ENCODE data around the gene HMGCS1. TPM values are rescaled to one million over a fixed set of nuclear protein-coding genes. Genes with fewer than 3 reads are reported as not detected.
"Not testable (repeated sequence)": the region's sequence is repeated elsewhere in the genome, so short reads cannot be mapped to it uniquely, and the experiment has no call there.

HMGCS1 gene
- total RNA-seq, 1 experiment from 2014 or later: 52.8 TPM

DNA sequence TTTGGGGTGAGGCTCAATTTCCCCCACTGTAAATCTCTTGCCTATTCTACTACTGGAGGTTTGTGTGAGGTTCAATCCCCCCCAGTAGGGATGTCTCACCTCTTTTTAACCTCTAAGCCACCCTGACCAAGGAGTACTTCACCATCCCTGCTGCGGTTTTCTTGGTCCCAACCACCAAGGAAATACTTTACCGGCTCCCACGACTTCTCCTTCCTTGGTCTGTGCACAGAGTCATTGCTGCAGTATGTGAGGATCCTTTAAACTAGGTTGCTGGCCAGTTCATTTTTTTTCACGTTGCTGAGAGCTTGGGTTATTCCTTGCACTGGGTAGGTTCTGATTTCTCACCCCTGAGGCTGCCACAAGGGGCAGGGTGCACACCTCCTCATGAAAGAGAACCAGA, 22.5 kb upstream of the HMGCS1 start (continued):
- no peak for TF ChIP-seq POLR2AphosphoS5 (IDR thresholded peaks at IDR 0.05; ENCODE audit: low read depth, low read length)

DNA sequence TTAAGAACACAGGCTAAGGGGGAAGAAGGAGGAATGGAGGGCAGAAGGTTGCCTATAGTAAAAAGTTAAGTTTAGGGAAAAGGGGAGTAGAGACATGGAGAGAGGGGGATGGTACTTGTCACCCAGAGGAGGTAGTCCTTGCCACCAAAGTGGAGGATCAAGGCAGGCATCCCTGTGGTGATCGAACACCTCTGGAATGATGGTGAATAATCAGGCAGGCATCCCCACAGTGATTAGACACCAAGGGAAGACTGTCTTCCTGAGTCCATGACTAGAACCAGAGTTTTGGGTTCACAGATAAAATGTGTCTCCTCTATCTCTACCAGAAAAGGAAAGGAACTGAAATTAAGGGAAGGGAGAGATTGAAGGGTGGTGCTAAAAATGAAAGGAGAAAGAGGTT, 19.2 kb upstream of the HMGCS1 start:
- no TSS peak for BruUV-seq (replicated peaks)
- peaks cover 0 to 31% of the 10 kb centered on the region in 2 experiments; a peak in 3 of 4 replicates for H3K4me1 ChIP-seq (ENCODE audit: control insufficient read depth in 1 of 2, insufficient read depth in 2 of 2, low read length in 2 of 2)
- no peaks in the 10 kb centered on the region for H3K9me2 ChIP-seq (ENCODE audit: insufficient read depth)
- H3K27me3 ChIP-seq (ENCODE audit: insufficient read depth, low read length): no peaks in the 10 kb centered on the region
- POLR2A ChIA-PET: no interaction called here
- no peaks in the 10 kb centered on the region for H3K79me2 ChIP-seq (ENCODE audit: insufficient read depth, low read length)
- no peak overlapping the region for H3K4me3 ChIP-seq (replicated peaks in 1 of 2; ENCODE audit: low read depth in 1 of 2, low read length in 2 of 2)
- TF ChIP-seq, protein P1, sequence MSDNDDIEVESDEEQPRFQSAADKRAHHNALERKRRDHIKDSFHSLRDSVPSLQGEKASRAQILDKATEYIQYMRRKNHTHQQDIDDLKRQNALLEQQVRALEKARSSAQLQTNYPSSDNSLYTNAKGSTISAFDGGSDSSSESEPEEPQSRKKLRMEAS (IDR thresholded peaks at IDR 0.05): no peak
- TF ChIP-seq ZNF274 (IDR thresholded peaks at IDR 0.05; ENCODE audit: low read depth, low read length) (no peak), POLR2A (IDR thresholded peaks at IDR 0.05; ENCODE audit: borderline replicate concordance, extremely low read depth, insufficient read depth, insufficient read length) (no peak), ELF1 (IDR thresholded peaks at IDR 0.05; ENCODE audit: borderline replicate concordance, low read depth) (no peak), SP1 (IDR thresholded peaks at IDR 0.05; ENCODE audit: low read depth) (no peak), EZH2phosphoT487 (IDR thresholded peaks at IDR 0.05; ENCODE audit: borderline replicate concordance) (no peak), EGR1 (IDR thresholded peaks at IDR 0.05; ENCODE audit: low read depth) (no peak)
- TF ChIP-seq, protein P2, sequence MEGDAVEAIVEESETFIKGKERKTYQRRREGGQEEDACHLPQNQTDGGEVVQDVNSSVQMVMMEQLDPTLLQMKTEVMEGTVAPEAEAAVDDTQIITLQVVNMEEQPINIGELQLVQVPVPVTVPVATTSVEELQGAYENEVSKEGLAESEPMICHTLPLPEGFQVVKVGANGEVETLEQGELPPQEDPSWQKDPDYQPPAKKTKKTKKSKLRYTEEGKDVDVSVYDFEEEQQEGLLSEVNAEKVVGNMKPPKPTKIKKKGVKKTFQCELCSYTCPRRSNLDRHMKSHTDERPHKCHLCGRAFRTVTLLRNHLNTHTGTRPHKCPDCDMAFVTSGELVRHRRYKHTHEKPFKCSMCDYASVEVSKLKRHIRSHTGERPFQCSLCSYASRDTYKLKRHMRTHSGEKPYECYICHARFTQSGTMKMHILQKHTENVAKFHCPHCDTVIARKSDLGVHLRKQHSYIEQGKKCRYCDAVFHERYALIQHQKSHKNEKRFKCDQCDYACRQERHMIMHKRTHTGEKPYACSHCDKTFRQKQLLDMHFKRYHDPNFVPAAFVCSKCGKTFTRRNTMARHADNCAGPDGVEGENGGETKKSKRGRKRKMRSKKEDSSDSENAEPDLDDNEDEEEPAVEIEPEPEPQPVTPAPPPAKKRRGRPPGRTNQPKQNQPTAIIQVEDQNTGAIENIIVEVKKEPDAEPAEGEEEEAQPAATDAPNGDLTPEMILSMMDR (IDR thresholded peaks at IDR 0.05 in 2 of 3, conservative IDR thresholded peaks at IDR 0.05 in 1 of 3; ENCODE audit: borderline replicate concordance in 1 of 3, insufficient read depth in 1 of 3, low read depth in 2 of 3, low read length in 2 of 3): no peak
- TF ChIP-seq, protein P3, sequence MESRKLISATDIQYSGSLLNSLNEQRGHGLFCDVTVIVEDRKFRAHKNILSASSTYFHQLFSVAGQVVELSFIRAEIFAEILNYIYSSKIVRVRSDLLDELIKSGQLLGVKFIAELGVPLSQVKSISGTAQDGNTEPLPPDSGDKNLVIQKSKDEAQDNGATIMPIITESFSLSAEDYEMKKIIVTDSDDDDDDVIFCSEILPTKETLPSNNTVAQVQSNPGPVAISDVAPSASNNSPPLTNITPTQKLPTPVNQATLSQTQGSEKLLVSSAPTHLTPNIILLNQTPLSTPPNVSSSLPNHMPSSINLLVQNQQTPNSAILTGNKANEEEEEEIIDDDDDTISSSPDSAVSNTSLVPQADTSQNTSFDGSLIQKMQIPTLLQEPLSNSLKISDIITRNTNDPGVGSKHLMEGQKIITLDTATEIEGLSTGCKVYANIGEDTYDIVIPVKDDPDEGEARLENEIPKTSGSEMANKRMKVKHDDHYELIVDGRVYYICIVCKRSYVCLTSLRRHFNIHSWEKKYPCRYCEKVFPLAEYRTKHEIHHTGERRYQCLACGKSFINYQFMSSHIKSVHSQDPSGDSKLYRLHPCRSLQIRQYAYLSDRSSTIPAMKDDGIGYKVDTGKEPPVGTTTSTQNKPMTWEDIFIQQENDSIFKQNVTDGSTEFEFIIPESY (IDR thresholded peaks at IDR 0.05; ENCODE audit: extremely low read depth, insufficient replicate concordance, low read length): no peak
- no peak overlapping the region for H2AFZ ChIP-seq (ENCODE audit: low read depth, low read length, poor library complexity, severe bottlenecking)
- peak overlapping the region; percentile 41 for H3K4me2 ChIP-seq (ENCODE audit: low read length)
- peaks cover under 1 to 9% of the 10 kb centered on the region in 2 experiments; a peak in 2 of 4 replicates for H3K9me3 ChIP-seq (ENCODE audit: control insufficient read depth in 1 of 2, insufficient read depth in 1 of 2, low read depth in 1 of 2, low read length in 2 of 2)
- no peak overlapping the region for H3K9ac ChIP-seq (ENCODE audit: low read length)
- H3K36me3 ChIP-seq (ENCODE audit: control insufficient read depth in 1 of 2, insufficient read depth in 2 of 2, low read length in 2 of 2): no peaks in the 10 kb centered on the region
- ATAC-seq: peak; percentile 68; the same call in 1 of the 2 replicates
- DNase-seq (ENCODE audit: low read depth, low spot score): no peak
- CTCF ChIA-PET: no interaction called here
- intact Hi-C loops (cut with micrococcal nuclease): no loop called here
- H4K20me1 ChIP-seq (ENCODE audit: insufficient read depth): no peaks in the 10 kb centered on the region
- H3K27ac ChIP-seq (ENCODE audit: low read depth, low read length): no peak overlapping the region
- RAD21 ChIA-PET (ENCODE audit: low non-redundant PET in 1 of 2, low total read pairs in 2 of 2, uncharacterized antibody in 2 of 2, unreplicated experiment in 2 of 2): no interaction called here

DNA sequence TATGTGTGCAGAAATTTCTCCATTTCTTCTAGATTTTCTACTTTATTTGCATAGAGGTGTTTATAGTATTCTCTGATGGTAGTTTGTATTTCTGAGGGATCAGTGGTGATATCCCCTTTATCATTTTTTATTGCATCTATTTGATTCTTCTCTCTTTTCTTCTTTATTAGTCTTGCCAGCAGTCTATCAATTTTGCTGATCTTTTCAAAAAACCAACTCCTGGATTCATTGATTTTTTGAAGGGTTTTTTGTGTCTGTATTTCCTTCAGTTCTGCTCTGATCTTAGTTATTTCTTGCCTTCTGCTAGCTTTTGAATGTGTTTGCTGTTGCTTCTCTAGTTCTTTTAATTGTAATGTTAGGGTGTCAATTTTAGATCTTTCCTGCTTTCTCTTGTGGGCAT, 12.4 kb upstream of the HMGCS1 start:
- H4K20me1 ChIP-seq (ENCODE audit: insufficient read depth); H3K9ac ChIP-seq (ENCODE audit: low read length); H3K4me2 ChIP-seq (ENCODE audit: low read length); H3K79me2 ChIP-seq (ENCODE audit: insufficient read depth, low read length); CTCF ChIA-PET; DNase-seq (ENCODE audit: low read depth, low spot score); H3K27ac ChIP-seq (ENCODE audit: low read depth, low read length); RAD21 ChIA-PET (ENCODE audit: low non-redundant PET in 1 of 2, low total read pairs in 2 of 2, uncharacterized antibody in 2 of 2, unreplicated experiment in 2 of 2); H3K9me2 ChIP-seq (ENCODE audit: insufficient read depth); POLR2A ChIA-PET; H2AFZ ChIP-seq (ENCODE audit: low read depth, low read length, poor library complexity, severe bottlenecking); intact Hi-C loops (cut with micrococcal nuclease); H3K36me3 ChIP-seq (ENCODE audit: control insufficient read depth in 1 of 2, insufficient read depth in 2 of 2, low read length in 2 of 2); H3K4me1 ChIP-seq (ENCODE audit: control insufficient read depth in 1 of 2, insufficient read depth in 2 of 2, low read length in 2 of 2); H3K9me3 ChIP-seq (ENCODE audit: control insufficient read depth in 1 of 2, insufficient read depth in 1 of 2, low read depth in 1 of 2, low read length in 2 of 2); ATAC-seq; H3K4me3 ChIP-seq (replicated peaks in 1 of 2; ENCODE audit: low read depth in 1 of 2, low read length in 2 of 2); H3K27me3 ChIP-seq (ENCODE audit: insufficient read depth, low read length); BruUV-seq (replicated peaks): not testable (repeated sequence)

Measured in HCT116 (cell line).